Activated naive CD4-positive, alpha-beta T cell treated with anti-CD3 and anti-CD28 coated beads, Interleukin-2, amount 10 ng/mL, durations not matched to agents 7 days and 5 days (primary cell): ENCODE measurements around the gene RGMB.
A peak's percentile ranks its signal among the peaks of the same experiment; 100 is the strongest.
"Not testable (repeated sequence)": the region's sequence is repeated elsewhere in the genome, so short reads cannot be mapped to it uniquely, and the experiment has no call there.

Experiments used
- CTCF ChIA-PET: fragments of 350-600 bp; sonication (Branson Sonifier 250); formaldehyde crosslinking; loops from one replicate; lab custom pipeline; 2021; ENCODE audit warnings: antibody characterized with exemption; lab: Charles Lee
- DNase-seq: peaks from one replicate; pipeline ENCODE4 v3.0.0-alpha.2; 2020
- H3K27ac Mint-ChIP-seq: one replicate; pipeline ENCODE4 v1.8.0; 2021; ENCODE audit warnings: mild to moderate bottlenecking, moderate library complexity, mixed read lengths
- H3K27me3 Mint-ChIP-seq: one replicate; pipeline ENCODE4 v1.8.0; 2021; ENCODE audit warnings: mild to moderate bottlenecking, mixed read lengths
- H3K36me3 Mint-ChIP-seq: one replicate; pipeline ENCODE4 v1.8.0; 2021; ENCODE audit warnings: mixed read lengths
- H3K4me1 Mint-ChIP-seq: one replicate; pipeline ENCODE4 v1.8.0; 2021; ENCODE audit warnings: mixed read lengths
- H3K4me3 Mint-ChIP-seq: one replicate; pipeline ENCODE4 v1.8.0; 2021; ENCODE audit warnings: mild to moderate bottlenecking, moderate library complexity, mixed read lengths
- H3K9me3 Mint-ChIP-seq: one replicate; pipeline ENCODE4 v1.8.0; 2021; ENCODE audit warnings: mixed read lengths

RGMB gene

GRCh38 chr5:98752801-98753200 is 20.7 kb upstream of the RGMB start:
- CTCF ChIA-PET, result interaction anchor here (0.8 to 1.1 kb wide), 2 partner anchors 15 to 42 kb away, joined by 3 read pairs; no protein-coding TSS in a partner anchor
- H3K4me1 Mint-ChIP-seq, H3K27ac Mint-ChIP-seq, H3K36me3 Mint-ChIP-seq, DNase-seq, H3K27me3 Mint-ChIP-seq, H3K4me3 Mint-ChIP-seq, H3K9me3 Mint-ChIP-seq: not testable (repeated sequence)

GRCh38 chr5:98753507-98753906 is 20.0 kb upstream of the RGMB start:
- no peaks in the 10 kb centered on the region for H3K9me3 Mint-ChIP-seq
- H3K4me1 Mint-ChIP-seq, result no peaks in the 10 kb centered on the region
- no peaks in the 10 kb centered on the region for H3K36me3 Mint-ChIP-seq
- peaks cover 3% of the 10 kb centered on the region for H3K27me3 Mint-ChIP-seq
- CTCF ChIA-PET, result interaction anchor here (0.8 to 1.1 kb wide), 2 partner anchors 14 to 41 kb away, joined by 3 read pairs; no protein-coding TSS in a partner anchor
- no peak overlapping the region for H3K4me3 Mint-ChIP-seq
- no peak for DNase-seq
- H3K27ac Mint-ChIP-seq, result no peak overlapping the region

DNA sequence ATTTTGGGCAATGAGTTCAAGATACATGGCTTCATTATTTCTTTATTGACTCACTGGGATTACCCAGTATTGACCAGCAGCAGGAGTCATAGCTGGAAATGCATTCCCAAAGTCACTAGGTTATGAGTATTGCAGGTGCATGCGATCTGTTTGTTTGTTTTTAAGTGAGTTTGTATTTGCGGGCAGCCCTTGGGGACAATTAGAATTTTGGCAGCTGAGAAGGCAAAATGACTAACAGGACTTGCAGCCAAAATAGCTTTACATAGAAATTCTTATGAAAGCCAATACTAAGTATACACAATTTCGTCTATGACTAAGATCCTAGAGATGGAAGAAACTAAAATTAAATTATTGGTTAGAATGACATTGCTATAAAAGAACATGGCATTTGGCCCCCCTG is 18.1 kb upstream of the RGMB start:
- no peak overlapping the region for H3K4me3 Mint-ChIP-seq
- CTCF ChIA-PET, result interaction anchor here (0.7 to 1.2 kb wide), 3 partner anchors 14 to 721 kb away, joined by 3 to 4 read pairs (median 3); no protein-coding TSS in a partner anchor
- H3K9me3 Mint-ChIP-seq, result no peaks in the 10 kb centered on the region
- DNase-seq, result no peak
- no peaks in the 10 kb centered on the region for H3K4me1 Mint-ChIP-seq
- no peaks in the 10 kb centered on the region for H3K36me3 Mint-ChIP-seq
- peaks cover 3% of the 10 kb centered on the region for H3K27me3 Mint-ChIP-seq
- no peak overlapping the region for H3K27ac Mint-ChIP-seq

DNA sequence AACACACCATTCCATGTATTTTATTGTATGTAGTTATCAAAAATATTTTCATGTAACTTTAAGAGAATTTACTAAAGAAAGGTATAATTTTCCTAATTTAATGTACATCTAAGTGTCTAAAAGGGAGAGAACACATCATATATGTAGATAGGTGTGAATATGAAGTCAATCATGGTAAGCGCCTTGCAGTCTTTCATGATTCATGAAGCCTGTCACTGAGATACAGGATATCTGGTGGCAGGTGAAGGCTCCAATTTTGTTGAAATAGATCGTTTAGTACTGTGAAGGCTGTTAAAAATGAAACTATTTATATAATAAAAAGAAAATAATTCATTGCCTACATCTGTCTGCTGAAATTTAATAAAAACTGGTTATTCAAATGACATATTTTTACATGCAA is 15.5 kb upstream of the RGMB start:
- DNase-seq, result no peak
- no peaks in the 10 kb centered on the region for H3K4me1 Mint-ChIP-seq
- H3K4me3 Mint-ChIP-seq, result no peak overlapping the region
- no peaks in the 10 kb centered on the region for H3K36me3 Mint-ChIP-seq
- CTCF ChIA-PET, result no interaction called here
- no peak overlapping the region for H3K27ac Mint-ChIP-seq
- H3K9me3 Mint-ChIP-seq, result no peaks in the 10 kb centered on the region
- H3K27me3 Mint-ChIP-seq, result peaks cover 2% of the 10 kb centered on the region

- H3K27ac Mint-ChIP-seq, result no peak overlapping the region
- peaks cover 5% of the 10 kb centered on the region for H3K4me1 Mint-ChIP-seq
- no peaks in the 10 kb centered on the region for H3K9me3 Mint-ChIP-seq
- DNase-seq, result no peak
- H3K4me3 Mint-ChIP-seq, result no peak overlapping the region
- H3K36me3 Mint-ChIP-seq, result no peaks in the 10 kb centered on the region
- CTCF ChIA-PET, result no interaction called here
- H3K27me3 Mint-ChIP-seq, result peaks cover 39% of the 10 kb centered on the region
Measured at GRCh38 chr5:98763001-98763630, 10.3 kb upstream of the RGMB start.

GRCh38 chr5:98765815-98766214 is 7.6 kb upstream of the RGMB start:
- H3K27me3 Mint-ChIP-seq, result peaks cover 66% of the 10 kb centered on the region
- H3K4me1 Mint-ChIP-seq, result peaks cover 24% of the 10 kb centered on the region
- no peak overlapping the region for H3K27ac Mint-ChIP-seq
- peaks cover 2% of the 10 kb centered on the region for H3K36me3 Mint-ChIP-seq
- no peaks in the 10 kb centered on the region for H3K9me3 Mint-ChIP-seq
- H3K4me3 Mint-ChIP-seq, result no peak overlapping the region
- DNase-seq, result no peak
- CTCF ChIA-PET, result interaction anchor here (0.9 kb wide), 1 partner anchor 11 kb away, joined by 3 read pairs; no protein-coding TSS in a partner anchor

GRCh38 chr5:98767581-98767980 is 5.9 kb upstream of the RGMB start:
- no peaks in the 10 kb centered on the region for H3K9me3 Mint-ChIP-seq

DNA sequence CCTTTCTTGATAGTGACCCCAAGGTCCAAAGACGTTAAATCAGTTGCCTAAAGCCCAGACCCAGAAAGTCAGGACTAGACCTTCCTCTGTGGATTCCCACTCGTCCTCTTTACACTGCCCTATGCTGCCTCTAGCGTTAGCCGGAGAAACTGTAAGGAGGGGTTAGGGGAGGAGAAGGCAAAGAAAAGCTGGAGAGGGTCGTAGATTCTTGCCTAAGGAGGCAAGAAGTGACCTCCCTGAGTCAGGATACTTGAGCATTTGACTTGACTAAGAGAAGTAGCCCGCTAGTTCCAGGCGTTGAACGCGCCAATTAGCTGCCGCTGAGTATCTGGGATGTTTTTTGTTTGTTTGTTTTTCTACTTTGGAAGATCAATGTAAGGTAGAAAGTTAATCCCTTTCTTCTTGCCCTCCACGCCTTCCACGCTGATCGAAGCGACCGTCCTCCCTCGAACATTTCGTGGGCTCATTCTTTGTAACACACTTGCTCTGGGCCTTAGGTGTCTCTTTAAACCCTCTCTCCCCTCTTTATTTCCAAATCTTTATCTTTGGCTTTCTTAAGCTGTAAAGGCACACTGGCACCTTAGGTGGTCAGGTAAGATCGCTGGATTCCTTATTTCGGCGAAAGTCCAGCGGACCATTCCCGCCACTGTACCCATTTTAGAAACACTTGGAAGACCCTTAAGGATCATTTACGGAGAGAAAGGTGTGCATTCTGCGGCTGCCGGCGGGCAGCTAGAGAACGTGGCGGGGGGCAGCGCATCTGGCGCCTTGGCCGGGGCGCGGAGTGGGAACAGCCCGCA is 5.1 kb upstream of the RGMB start:
- Mint-ChIP-seq H3K27me3 (peaks cover 82% of the 10 kb centered on the region), H3K4me3 (peak overlapping the region; percentile 81), H3K27ac (no peak overlapping the region), H3K9me3 (no peaks in the 10 kb centered on the region), H3K4me1 (peaks cover 49% of the 10 kb centered on the region), H3K36me3 (peaks cover 2% of the 10 kb centered on the region)
- CTCF ChIA-PET, result interaction anchor here (0.6 to 6.7 kb wide), 17 partner anchors 9 to 1537 kb away, joined by 3 to 61 read pairs (median 4); no protein-coding TSS in a partner anchor
- DNase-seq, result peak; percentile 43

More at GRCh38 chr5:98767581-98767980, 5.9 kb upstream of the RGMB start:
- no peak for DNase-seq
- Mint-ChIP-seq H3K27me3 (peaks cover 80% of the 10 kb centered on the region), H3K27ac (no peak overlapping the region), H3K4me3 (no peak overlapping the region), H3K4me1 (peaks cover 41% of the 10 kb centered on the region), H3K36me3 (peaks cover 2% of the 10 kb centered on the region)
- CTCF ChIA-PET, result interaction anchor here (0.8 to 6.7 kb wide), 9 partner anchors 10 to 1536 kb away, joined by 3 to 61 read pairs (median 7); no protein-coding TSS in a partner anchor

DNA sequence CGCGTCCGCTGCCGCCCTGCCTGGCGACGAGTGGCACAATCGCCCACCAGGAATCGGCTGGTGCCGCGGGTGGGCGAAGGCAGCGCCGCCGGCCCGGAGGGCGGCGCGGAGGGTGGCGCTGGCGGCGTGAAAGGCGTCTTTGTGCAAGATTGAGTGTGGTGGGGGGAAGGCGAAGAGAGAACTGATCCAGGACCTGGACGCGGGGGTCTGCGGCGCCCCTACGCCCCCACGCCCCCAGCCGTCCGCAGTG is 4.6 kb upstream of the RGMB start:
- Mint-ChIP-seq H3K27ac (no peak overlapping the region), H3K27me3 (peaks cover 82% of the 10 kb centered on the region), H3K36me3 (peaks cover 2% of the 10 kb centered on the region), H3K4me1 (peaks cover 50% of the 10 kb centered on the region), H3K4me3 (peak overlapping the region; percentile 81), H3K9me3 (no peaks in the 10 kb centered on the region)
- CTCF ChIA-PET, result interaction anchor here (0.8 to 6.7 kb wide), 16 partner anchors 8 to 1538 kb away, joined by 3 to 61 read pairs (median 4); no protein-coding TSS in a partner anchor
- no peak for DNase-seq

DNA sequence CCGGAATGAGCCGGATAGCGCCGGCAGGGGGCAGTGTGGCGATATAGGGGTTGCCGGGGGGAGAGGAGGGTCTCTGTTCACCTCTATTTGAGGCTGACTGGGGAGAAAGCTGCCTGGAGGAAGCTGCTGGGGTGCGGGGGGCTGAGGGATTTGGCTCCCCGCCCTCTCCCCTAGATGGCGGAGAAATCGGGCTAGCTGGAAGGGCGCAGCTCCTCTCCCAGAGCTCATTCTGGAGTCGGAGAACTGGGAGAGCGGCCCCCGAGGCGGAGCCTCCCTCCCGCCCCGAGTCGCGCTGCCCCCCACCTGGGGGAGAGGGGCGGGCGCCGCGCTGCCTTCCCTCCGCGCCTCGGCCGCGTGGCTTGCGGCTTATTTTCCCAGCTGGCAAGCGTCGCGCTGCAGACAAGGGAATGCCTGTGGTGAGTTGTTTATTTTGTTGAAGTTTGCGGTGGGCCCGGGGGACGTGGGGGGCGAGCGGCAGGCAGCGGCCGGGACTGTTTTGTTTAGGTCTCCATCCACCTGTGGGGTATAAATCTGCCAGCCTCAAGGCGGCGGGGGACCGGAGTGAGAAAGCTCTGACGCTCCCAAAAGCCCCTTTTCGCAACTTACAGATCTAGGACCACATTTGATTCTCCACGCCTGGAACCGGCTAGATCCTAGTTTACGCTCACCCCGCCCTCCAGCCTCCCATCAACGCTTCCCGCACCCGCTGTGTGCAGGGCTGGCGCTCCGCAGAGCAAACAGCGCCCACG is 4.1 kb upstream of the RGMB start:
- H3K36me3 Mint-ChIP-seq, result peaks cover 2% of the 10 kb centered on the region
- peaks cover 51% of the 10 kb centered on the region for H3K4me1 Mint-ChIP-seq
- H3K27me3 Mint-ChIP-seq, result peaks cover 83% of the 10 kb centered on the region
- peak overlapping the region; percentile 81 for H3K4me3 Mint-ChIP-seq
- H3K9me3 Mint-ChIP-seq, result no peaks in the 10 kb centered on the region
- DNase-seq, result peak; percentile 59
- no peak overlapping the region for H3K27ac Mint-ChIP-seq
- CTCF ChIA-PET, result interaction anchor here (1.0 to 6.7 kb wide), 14 partner anchors 8 to 1538 kb away, joined by 3 to 61 read pairs (median 6); no protein-coding TSS in a partner anchor

- Mint-ChIP-seq H3K9me3 (no peaks in the 10 kb centered on the region), H3K27ac (peak overlapping the region; percentile 65), H3K4me1 (peaks cover 56% of the 10 kb centered on the region), H3K4me3 (peak overlapping the region; percentile 81), H3K27me3 (peaks cover 83% of the 10 kb centered on the region), H3K36me3 (peaks cover 2% of the 10 kb centered on the region)
- CTCF ChIA-PET, result interaction anchor here (1.2 to 6.7 kb wide), 6 partner anchors 9 to 291 kb away, joined by 3 to 61 read pairs (median 12); no protein-coding TSS in a partner anchor
- DNase-seq, result no peak
Measured at GRCh38 chr5:98769959-98770208, 3.6 kb upstream of the RGMB start.

DNA sequence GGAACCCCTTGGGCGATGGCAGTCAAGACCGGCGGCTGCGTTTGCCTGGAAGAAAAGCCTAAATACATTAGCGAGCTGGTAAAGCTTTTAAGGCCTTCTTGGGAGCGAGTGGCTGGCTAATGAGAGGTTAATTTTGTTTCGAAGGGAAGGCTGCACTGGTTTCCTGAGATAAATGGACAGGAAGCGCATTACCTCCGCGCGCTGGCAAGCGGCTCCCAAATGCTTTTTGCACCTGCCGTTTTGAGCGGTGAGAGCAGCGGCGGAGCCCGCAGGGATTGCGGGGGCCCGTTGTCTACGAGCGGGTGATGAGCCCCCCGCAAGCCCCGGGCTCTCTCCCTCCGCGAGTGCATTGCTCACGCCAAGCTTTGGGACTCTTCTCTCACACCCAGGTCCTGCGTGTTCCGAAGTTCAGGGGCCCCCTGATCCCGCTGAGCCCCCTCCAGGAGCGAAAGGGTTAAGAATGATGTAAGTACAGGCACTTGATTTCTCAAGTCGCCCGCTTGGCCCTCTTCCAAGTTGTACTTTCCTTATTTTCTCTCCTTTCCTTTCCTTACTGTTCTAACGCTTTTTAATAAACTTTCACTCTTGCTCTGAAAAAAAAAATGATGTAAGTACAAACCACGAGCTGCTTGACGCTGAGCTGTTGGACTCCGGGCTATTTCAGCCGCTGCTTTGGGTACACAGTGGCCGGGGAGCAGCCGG is 3.1 kb upstream of the RGMB start:
- Mint-ChIP-seq H3K4me1 (peaks cover 61% of the 10 kb centered on the region), H3K4me3 (peak overlapping the region; percentile 81), H3K36me3 (peaks cover 2% of the 10 kb centered on the region), H3K9me3 (no peaks in the 10 kb centered on the region), H3K27me3 (peaks cover 84% of the 10 kb centered on the region), H3K27ac (peak overlapping the region; percentile 65)
- DNase-seq, result peak; percentile 31
- CTCF ChIA-PET, result interaction anchor here (0.9 to 6.7 kb wide), 11 partner anchors 9 to 1474 kb away, joined by 3 to 61 read pairs (median 4); no protein-coding TSS in a partner anchor

GRCh38 chr5:98770911-98771322 is 2.5 kb upstream of the RGMB start:
- Mint-ChIP-seq H3K27ac (peak overlapping the region; percentile 62), H3K36me3 (peaks cover 2% of the 10 kb centered on the region), H3K4me3 (peak overlapping the region; percentile 81), H3K27me3 (peaks cover 82% of the 10 kb centered on the region), H3K4me1 (peaks cover 66% of the 10 kb centered on the region), H3K9me3 (no peaks in the 10 kb centered on the region)
- DNase-seq, result no peak
- CTCF ChIA-PET, result interaction anchor here (0.9 to 6.7 kb wide), 8 partner anchors 12 to 1474 kb away, joined by 3 to 61 read pairs (median 4); no protein-coding TSS in a partner anchor
